GM06990 (cell line): ENCODE results near the gene FHL3.

Experiments used
- DNase-seq: peaks from one replicate; pipeline ENCODE4 v3.0.0-alpha.2; 2011; ENCODE audit not compliant: insufficient read length; ENCODE audit errors: extremely low read depth
- H3K27me3 ChIP-seq: replicated peaks from 2 replicates; pipeline ENCODE4 v1.6.0; 2011; ENCODE audit warnings: low read length; ENCODE audit not compliant: control insufficient read depth, insufficient read depth
- H3K36me3 ChIP-seq: 2 replicates; pipeline ENCODE4 v1.5.1; 2011; ENCODE audit warnings: low read length; ENCODE audit not compliant: control insufficient read depth, insufficient read depth
- H3K4me3 ChIP-seq: replicated peaks from 2 replicates; pipeline ENCODE4 v1.5.1; 2011; ENCODE audit warnings: low read depth, mild to moderate bottlenecking, control low read depth, low read length
- CTCF ChIP-seq: IDR thresholded peaks from 2 replicates; pipeline ENCODE4 v1.5.1; 2011; ENCODE audit warnings: low read length, control low read depth, mild to moderate bottlenecking, inconsistent platforms; ENCODE audit not compliant: insufficient read depth, poor library complexity, severe bottlenecking

FHL3 gene

GRCh38 chr1:38026592-38027200, 21.4 kb upstream of the FHL3 start:
- DNase-seq = no peak
- Histone ChIP-seq H3K4me3 (no peak overlapping the region), H3K27me3 (no peaks in the 10 kb centered on the region), H3K36me3 (peaks cover 11% of the 10 kb centered on the region)
- peak; percentile 78 for TF ChIP-seq CTCF

GRCh38 chr1:38025664-38026063, 20.4 kb upstream of the FHL3 start:
- no peak for TF ChIP-seq CTCF
- Histone ChIP-seq H3K27me3 (no peaks in the 10 kb centered on the region), H3K4me3 (no peak overlapping the region), H3K36me3 (peaks cover 13% of the 10 kb centered on the region)
- no peak for DNase-seq

- H3K36me3 ChIP-seq = peaks cover 14% of the 10 kb centered on the region
Measured at GRCh38 chr1:38025233-38025632, 19.9 kb upstream of the FHL3 start.

GRCh38 chr1:38022810-38023209, 17.5 kb upstream of the FHL3 start:
- no peak for DNase-seq
- no peak for TF ChIP-seq CTCF
- peaks cover 17% of the 10 kb centered on the region for H3K36me3 ChIP-seq
- H3K4me3 ChIP-seq = no peak overlapping the region
- H3K27me3 ChIP-seq = no peaks in the 10 kb centered on the region

More at GRCh38 chr1:38025233-38025632, 19.9 kb upstream of the FHL3 start:
- no peak for DNase-seq
- H3K4me3 ChIP-seq = no peak overlapping the region
- H3K27me3 ChIP-seq = no peaks in the 10 kb centered on the region
- no peak for TF ChIP-seq CTCF

- TF ChIP-seq CTCF = no peak
Measured at GRCh38 chr1:38021969-38022368, 16.7 kb upstream of the FHL3 start.

GRCh38 chr1:38020396-38020795, 15.1 kb upstream of the FHL3 start:
- DNase-seq = no peak
- H3K27me3 ChIP-seq = no peaks in the 10 kb centered on the region
- H3K4me3 ChIP-seq = no peak overlapping the region
- TF ChIP-seq CTCF = no peak
- peaks cover 18% of the 10 kb centered on the region for H3K36me3 ChIP-seq

More at GRCh38 chr1:38021969-38022368, 16.7 kb upstream of the FHL3 start:
- peaks cover 19% of the 10 kb centered on the region for H3K36me3 ChIP-seq
- no peak for DNase-seq
- H3K4me3 ChIP-seq = no peak overlapping the region
- no peaks in the 10 kb centered on the region for H3K27me3 ChIP-seq
